Karpas-422 (cell line): ENCODE results near the gene CCN2. TPM values are rescaled to one million over a fixed set of nuclear protein-coding genes. Genes with fewer than 3 reads are reported as not detected.

Experiments
- DNase-seq: peaks from one replicate; pipeline ENCODE4 v3.0.0-alpha.2; 2015
- H2AFZ ChIP-seq: fragments of 200-600 bp; sonication (generic); 2 replicates; pipeline ENCODE4 v1.6.1; 2014; ENCODE audit warnings: antibody characterized with exemption, low read length, mixed read lengths
- H3K27ac ChIP-seq: fragments of 200-600 bp; sonication (generic); 2 replicates; pipeline ENCODE4 v1.5.1; 2014; ENCODE audit warnings: mild to moderate bottlenecking, low read length, moderate library complexity
- H3K27me3 ChIP-seq: fragments of 200-600 bp; sonication (generic); 2 replicates; pipeline ENCODE4 v1.6.1; 2014; ENCODE audit warnings: low read length, mixed read lengths
- H3K36me3 ChIP-seq: fragments of 200-600 bp; sonication (generic); 2 replicates; pipeline ENCODE4 v1.6.1; 2014; ENCODE audit warnings: low read length, mixed read lengths; ENCODE audit not compliant: insufficient read depth
- H3K4me1 ChIP-seq: fragments of 200-600 bp; sonication (generic); 2 replicates; pipeline ENCODE4 v1.6.1; 2014; ENCODE audit warnings: mild to moderate bottlenecking, low read length, mixed read lengths
- H3K4me2 ChIP-seq: fragments of 200-600 bp; sonication (generic); 2 replicates; pipeline ENCODE4 v1.6.1; 2014; ENCODE audit warnings: low read length, low read depth, mild to moderate bottlenecking; ENCODE audit not compliant: poor library complexity, severe bottlenecking
- H3K4me3 ChIP-seq: fragments of 200-600 bp; sonication (generic); 2 replicates; pipeline ENCODE4 v1.5.1; 2014; ENCODE audit warnings: mild to moderate bottlenecking, antibody characterized with exemption, low read length, mixed read lengths
- H3K79me2 ChIP-seq: fragments of 200-600 bp; sonication (generic); 2 replicates; pipeline ENCODE4 v1.6.1; 2014; ENCODE audit warnings: mild to moderate bottlenecking, low read length, mixed read lengths
- H3K9ac ChIP-seq: fragments of 200-600 bp; sonication (generic); 2 replicates; pipeline ENCODE4 v1.6.0; 2014; ENCODE audit warnings: low read length
- H3K9me2 ChIP-seq: fragments of 200-600 bp; sonication (generic), shearing (Covaris generic); replicated peaks from 2 replicates; pipeline ENCODE4 v1.6.0; 2014; ENCODE audit warnings: mild to moderate bottlenecking, low read length, moderate library complexity; ENCODE audit not compliant: insufficient read depth
- H3K9me3 ChIP-seq: fragments of 300-700, 200-600 bp; sonication (generic); 2 replicates; pipeline ENCODE4 v1.6.1; 2014; ENCODE audit warnings: low read length, mixed read lengths
- H4K20me1 ChIP-seq: fragments of 200-600 bp; sonication (generic); 2 replicates; pipeline ENCODE4 v1.6.1; 2014; ENCODE audit warnings: mild to moderate bottlenecking, antibody characterized with exemption, low read length, low read depth; ENCODE audit not compliant: insufficient read depth
- total RNA-seq: library from RNA; depleted of rRNA; stranded (reverse); fragments of >200 nt; shearing (Covaris generic); gene quantifications from 2 replicates; pipeline ENCODE4 v1.2.3, GENCODE V29; 2014; ENCODE audit warnings: low replicate concordance

Gene CCN2
- total RNA-seq, 1 experiment from 2014 or later: not detected

- H4K20me1 ChIP-seq: no peaks in the 10 kb centered on the region
- H3K27ac ChIP-seq: no peak overlapping the region
- no peak overlapping the region for H2AFZ ChIP-seq
- H3K27me3 ChIP-seq: no peaks in the 10 kb centered on the region
- no peak overlapping the region for H3K9ac ChIP-seq
- no peak overlapping the region for H3K4me3 ChIP-seq
- H3K79me2 ChIP-seq: no peaks in the 10 kb centered on the region
- no peaks in the 10 kb centered on the region for H3K9me2 ChIP-seq
- no peak overlapping the region for H3K4me2 ChIP-seq
- no peaks in the 10 kb centered on the region for H3K4me1 ChIP-seq
- DNase-seq: no peak
- no peaks in the 10 kb centered on the region for H3K36me3 ChIP-seq
- no peaks in the 10 kb centered on the region for H3K9me3 ChIP-seq
Measured at GRCh38 chr6:131936156-131936555, 15.0 kb downstream of the CCN2 start.

- Histone ChIP-seq H3K4me3 (no peak overlapping the region), H3K9me3 (no peaks in the 10 kb centered on the region), H3K27me3 (no peaks in the 10 kb centered on the region), H3K27ac (no peak overlapping the region), H4K20me1 (no peaks in the 10 kb centered on the region), H3K9me2 (no peaks in the 10 kb centered on the region), H3K4me2 (no peak overlapping the region), H3K9ac (no peak overlapping the region), H3K36me3 (no peaks in the 10 kb centered on the region), H3K79me2 (no peaks in the 10 kb centered on the region), H3K4me1 (no peaks in the 10 kb centered on the region), H2AFZ (no peak overlapping the region)
- DNase-seq: no peak
Measured at GRCh38 chr6:131931063-131931750, 20.0 kb downstream of the CCN2 start.

GRCh38 chr6:131929976-131930375 lies 21.2 kb downstream of the CCN2 start:
- H3K27me3 ChIP-seq: no peaks in the 10 kb centered on the region
- H3K27ac ChIP-seq: no peak overlapping the region
- no peaks in the 10 kb centered on the region for H3K79me2 ChIP-seq
- H3K4me3 ChIP-seq: no peak overlapping the region
- no peaks in the 10 kb centered on the region for H3K9me3 ChIP-seq
- H3K9ac ChIP-seq: no peak overlapping the region
- H3K4me1 ChIP-seq: no peaks in the 10 kb centered on the region
- H3K36me3 ChIP-seq: no peaks in the 10 kb centered on the region
- H3K9me2 ChIP-seq: no peaks in the 10 kb centered on the region
- DNase-seq: no peak
- no peak overlapping the region for H2AFZ ChIP-seq
- H3K4me2 ChIP-seq: no peak overlapping the region
- no peaks in the 10 kb centered on the region for H4K20me1 ChIP-seq

GRCh38 chr6:131929264-131929663 lies 21.9 kb downstream of the CCN2 start:
- Histone ChIP-seq H3K9me2 (no peaks in the 10 kb centered on the region), H3K4me2 (no peak overlapping the region), H3K27ac (no peak overlapping the region), H3K4me1 (no peaks in the 10 kb centered on the region), H3K9ac (no peak overlapping the region), H3K79me2 (no peaks in the 10 kb centered on the region), H2AFZ (no peak overlapping the region), H3K36me3 (no peaks in the 10 kb centered on the region), H3K4me3 (no peak overlapping the region), H3K9me3 (no peaks in the 10 kb centered on the region), H4K20me1 (no peaks in the 10 kb centered on the region), H3K27me3 (no peaks in the 10 kb centered on the region)
- DNase-seq: peak; percentile 53

- no peak overlapping the region for H3K27ac ChIP-seq
- DNase-seq: peak; percentile 64
- H3K36me3 ChIP-seq: no peaks in the 10 kb centered on the region
- no peak overlapping the region for H3K9ac ChIP-seq
- no peaks in the 10 kb centered on the region for H3K9me2 ChIP-seq
- no peaks in the 10 kb centered on the region for H3K79me2 ChIP-seq
- no peaks in the 10 kb centered on the region for H3K4me1 ChIP-seq
- no peak overlapping the region for H3K4me2 ChIP-seq
- no peaks in the 10 kb centered on the region for H4K20me1 ChIP-seq
- no peaks in the 10 kb centered on the region for H3K27me3 ChIP-seq
- H3K4me3 ChIP-seq: no peak overlapping the region
- H2AFZ ChIP-seq: no peak overlapping the region
- peaks cover 4% of the 10 kb centered on the region for H3K9me3 ChIP-seq
Measured at GRCh38 chr6:131924881-131925474, 26.2 kb downstream of the CCN2 start.

GRCh38 chr6:131923356-131923755 lies 27.8 kb downstream of the CCN2 start:
- H3K4me1 ChIP-seq: no peaks in the 10 kb centered on the region
- H2AFZ ChIP-seq: no peak overlapping the region
- no peak overlapping the region for H3K4me3 ChIP-seq
- peak; percentile 89 for DNase-seq
- no peaks in the 10 kb centered on the region for H3K36me3 ChIP-seq
- no peak overlapping the region for H3K4me2 ChIP-seq
- H3K9me2 ChIP-seq: no peaks in the 10 kb centered on the region
- H3K9me3 ChIP-seq: peaks cover 4% of the 10 kb centered on the region
- H4K20me1 ChIP-seq: no peaks in the 10 kb centered on the region
- no peaks in the 10 kb centered on the region for H3K79me2 ChIP-seq
- H3K9ac ChIP-seq: no peak overlapping the region
- H3K27me3 ChIP-seq: no peaks in the 10 kb centered on the region
- no peak overlapping the region for H3K27ac ChIP-seq

GRCh38 chr6:131920656-131921055 lies 30.5 kb downstream of the CCN2 start:
- Histone ChIP-seq H3K9me3 (peaks cover 4% of the 10 kb centered on the region), H3K27me3 (no peaks in the 10 kb centered on the region), H3K27ac (no peak overlapping the region), H3K36me3 (no peaks in the 10 kb centered on the region), H3K4me2 (no peak overlapping the region), H2AFZ (no peak overlapping the region), H3K79me2 (no peaks in the 10 kb centered on the region), H3K4me1 (no peaks in the 10 kb centered on the region), H4K20me1 (no peaks in the 10 kb centered on the region), H3K9ac (no peak overlapping the region), H3K4me3 (no peak overlapping the region), H3K9me2 (no peaks in the 10 kb centered on the region)
- DNase-seq: no peak

GRCh38 chr6:131918650-131919355 lies 32.4 kb downstream of the CCN2 start:
- no peaks in the 10 kb centered on the region for H3K36me3 ChIP-seq
- no peak for DNase-seq
- no peaks in the 10 kb centered on the region for H3K79me2 ChIP-seq
- H3K4me1 ChIP-seq: no peaks in the 10 kb centered on the region
- no peak overlapping the region for H2AFZ ChIP-seq
- H3K9ac ChIP-seq: no peak overlapping the region
- H3K9me2 ChIP-seq: no peaks in the 10 kb centered on the region
- no peak overlapping the region for H3K27ac ChIP-seq
- H3K4me2 ChIP-seq: no peak overlapping the region
- H4K20me1 ChIP-seq: no peaks in the 10 kb centered on the region
- no peak overlapping the region for H3K4me3 ChIP-seq
- H3K9me3 ChIP-seq: peaks cover 1% of the 10 kb centered on the region
- H3K27me3 ChIP-seq: no peaks in the 10 kb centered on the region
